ENCODE data around the gene SLU7.

DNA sequence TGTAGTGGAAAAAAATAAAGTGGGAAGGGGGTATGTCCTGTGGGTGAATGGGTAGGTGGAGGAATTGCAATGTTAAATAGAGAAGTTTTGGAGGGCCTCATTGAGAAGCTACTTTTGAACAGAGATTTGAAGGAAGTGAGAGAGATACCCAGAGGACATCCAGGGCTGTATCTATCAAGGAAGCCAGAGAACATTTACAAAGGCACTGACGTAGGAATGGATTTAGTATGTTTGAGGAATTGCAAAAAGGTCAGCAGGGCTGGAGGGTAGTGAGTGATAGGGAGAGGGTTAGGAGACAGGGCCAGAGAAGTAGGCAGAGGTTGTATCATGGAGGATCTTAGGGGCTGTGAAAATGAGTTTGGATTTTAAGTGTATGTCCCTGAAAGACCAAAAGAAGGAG is 16.7 kb upstream of the SLU7 start:
- no peak for TF ChIP-seq EZH2 (IDR thresholded peaks at IDR 0.05; ENCODE audit: low read length, unreplicated experiment)
- TF ChIP-seq, protein P1, sequence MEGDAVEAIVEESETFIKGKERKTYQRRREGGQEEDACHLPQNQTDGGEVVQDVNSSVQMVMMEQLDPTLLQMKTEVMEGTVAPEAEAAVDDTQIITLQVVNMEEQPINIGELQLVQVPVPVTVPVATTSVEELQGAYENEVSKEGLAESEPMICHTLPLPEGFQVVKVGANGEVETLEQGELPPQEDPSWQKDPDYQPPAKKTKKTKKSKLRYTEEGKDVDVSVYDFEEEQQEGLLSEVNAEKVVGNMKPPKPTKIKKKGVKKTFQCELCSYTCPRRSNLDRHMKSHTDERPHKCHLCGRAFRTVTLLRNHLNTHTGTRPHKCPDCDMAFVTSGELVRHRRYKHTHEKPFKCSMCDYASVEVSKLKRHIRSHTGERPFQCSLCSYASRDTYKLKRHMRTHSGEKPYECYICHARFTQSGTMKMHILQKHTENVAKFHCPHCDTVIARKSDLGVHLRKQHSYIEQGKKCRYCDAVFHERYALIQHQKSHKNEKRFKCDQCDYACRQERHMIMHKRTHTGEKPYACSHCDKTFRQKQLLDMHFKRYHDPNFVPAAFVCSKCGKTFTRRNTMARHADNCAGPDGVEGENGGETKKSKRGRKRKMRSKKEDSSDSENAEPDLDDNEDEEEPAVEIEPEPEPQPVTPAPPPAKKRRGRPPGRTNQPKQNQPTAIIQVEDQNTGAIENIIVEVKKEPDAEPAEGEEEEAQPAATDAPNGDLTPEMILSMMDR (conservative IDR thresholded peaks at IDR 0.05; ENCODE audit: low read depth, low read length), result no peak

Measured in PC-3 (cell line).